NCI-H345 treated with DMSO at 0.1 percent for 48 hours (cell line): ENCODE results near the gene UBASH3A.
"Not testable (repeated sequence)": the region's sequence is repeated elsewhere in the genome, so short reads cannot be mapped to it uniquely, and the experiment has no call there.

ENCODE experiments used
- DNase-seq: peaks from one replicate; lab custom pipeline; 2025; ENCODE audit not compliant: unreplicated experiment; lab: John Stamatoyannopoulos, UW

UBASH3A gene

GRCh38 chr21:42408718-42409117, 5.0 kb downstream of the UBASH3A start:
- DNase-seq: not testable (repeated sequence)

GRCh38 chr21:42409366-42409765, 5.7 kb downstream of the UBASH3A start:
- no peak for DNase-seq

- no peak for DNase-seq
Observed at GRCh38 chr21:42411197-42411869, 7.6 kb downstream of the UBASH3A start.

- no peak for DNase-seq
Observed at GRCh38 chr21:42411891-42412635, 8.4 kb downstream of the UBASH3A start.

- DNase-seq: no peak
Observed at GRCh38 chr21:42412636-42412933, 8.9 kb downstream of the UBASH3A start.

- no peak for DNase-seq
Observed at GRCh38 chr21:42413093-42413492, 9.4 kb downstream of the UBASH3A start.

GRCh38 chr21:42413500-42413899, 9.8 kb downstream of the UBASH3A start:
- DNase-seq: no peak

- no peak for DNase-seq
Observed at GRCh38 chr21:42414066-42414465, 10.4 kb downstream of the UBASH3A start.

- DNase-seq: no peak
Observed at GRCh38 chr21:42414553-42414927, 10.8 kb downstream of the UBASH3A start.

GRCh38 chr21:42414928-42415769, 11.4 kb downstream of the UBASH3A start:
- DNase-seq: no peak

- DNase-seq: no peak
Observed at GRCh38 chr21:42417533-42417932, 13.8 kb downstream of the UBASH3A start.

- DNase-seq: no peak
Observed at GRCh38 chr21:42418886-42419285, 15.2 kb downstream of the UBASH3A start.

GRCh38 chr21:42419845-42420244, 16.1 kb downstream of the UBASH3A start:
- DNase-seq: no peak

GRCh38 chr21:42421018-42421793, 17.5 kb downstream of the UBASH3A start:
- DNase-seq: no peak

- DNase-seq: no peak
Observed at GRCh38 chr21:42423197-42423675, 19.5 kb downstream of the UBASH3A start.

GRCh38 chr21:42423685-42424084, 20.0 kb downstream of the UBASH3A start:
- no peak for DNase-seq

- DNase-seq: no peak
Observed at GRCh38 chr21:42424914-42425541, 21.3 kb downstream of the UBASH3A start.

- no peak for DNase-seq
Observed at GRCh38 chr21:42425591-42425990, 21.9 kb downstream of the UBASH3A start.

- DNase-seq: no peak
Observed at GRCh38 chr21:42426424-42426823, 22.7 kb downstream of the UBASH3A start.

GRCh38 chr21:42426876-42427480, 23.3 kb downstream of the UBASH3A start:
- DNase-seq: no peak
